OCI-LY1 (cell line): Measurements from ENCODE around the gene MET.

Experiments used
- H2AFZ ChIP-seq: fragments of 200-600 bp; sonication (generic), shearing (Covaris generic); 2 replicates; pipeline ENCODE4 v1.6.0; 2014; ENCODE audit warnings: antibody characterized with exemption, mild to moderate bottlenecking, low read length
- H3F3A ChIP-seq: fragments of 200-600 bp; sonication (generic), shearing (Covaris generic); 2 replicates; pipeline ENCODE4 v1.6.0; 2014; ENCODE audit warnings: mild to moderate bottlenecking, antibody characterized with exemption, low read length, moderate library complexity; ENCODE audit not compliant: insufficient read depth
- H3K27ac ChIP-seq: fragments of 200-600 bp; sonication (generic); 2 replicates; pipeline ENCODE4 v1.5.1; 2014; ENCODE audit warnings: low read length, mixed run types, mild to moderate bottlenecking, low read depth; ENCODE audit not compliant: poor library complexity, severe bottlenecking
- H3K27me3 ChIP-seq: fragments of 200-600 bp; sonication (generic); 2 replicates; pipeline ENCODE4 v1.6.0; 2014; ENCODE audit warnings: antibody characterized with exemption, mild to moderate bottlenecking, low read length, moderate library complexity; ENCODE audit not compliant: insufficient read depth
- H3K36me3 ChIP-seq: fragments of 200-600 bp; sonication (generic); 2 replicates; pipeline ENCODE4 v1.6.1; 2014; ENCODE audit warnings: mild to moderate bottlenecking, antibody characterized with exemption, low read length, moderate library complexity, mixed read lengths; ENCODE audit not compliant: insufficient read depth
- H3K4me1 ChIP-seq: fragments of 200-600 bp; sonication (generic); 2 replicates; pipeline ENCODE4 v1.5.1; 2014; ENCODE audit warnings: mild to moderate bottlenecking, low read length, moderate library complexity; ENCODE audit not compliant: insufficient read depth, severe bottlenecking
- H3K4me2 ChIP-seq: fragments of 200-600 bp; sonication (generic), shearing (Covaris generic); 2 replicates; pipeline ENCODE4 v1.6.1; 2014; ENCODE audit warnings: low read length
- H3K4me3 ChIP-seq: fragments of 200-600 bp; sonication (generic); 2 replicates; pipeline ENCODE4 v1.5.1; 2014; ENCODE audit warnings: low read length, low read depth, mild to moderate bottlenecking, mixed read lengths; ENCODE audit not compliant: poor library complexity, severe bottlenecking
- H3K79me2 ChIP-seq: fragments of 200-600 bp; shearing (Covaris generic); 2 replicates; pipeline ENCODE4 v1.6.1; 2016; ENCODE audit warnings: mixed run types, low read length, mixed read lengths; ENCODE audit not compliant: insufficient read depth
- H3K9ac ChIP-seq: fragments of 200-600 bp; sonication (generic), shearing (Covaris generic); 2 replicates; pipeline ENCODE4 v1.6.1; 2014; ENCODE audit warnings: mild to moderate bottlenecking, low read length, mixed read lengths
- H3K9me2 ChIP-seq: fragments of 200-600 bp; sonication (generic), shearing (Covaris generic); 2 replicates; pipeline ENCODE4 v1.6.1; 2014; ENCODE audit warnings: low read depth, mild to moderate bottlenecking, low read length, mixed read lengths
- H3K9me3 ChIP-seq: fragments of 200-600 bp; shearing (Covaris generic); 2 replicates; pipeline ENCODE4 v1.6.1; 2014; ENCODE audit warnings: low read length, mixed read lengths
- H4K20me1 ChIP-seq: fragments of 200-600 bp; sonication (generic), shearing (Covaris generic); 2 replicates; pipeline ENCODE4 v1.6.0; 2016; ENCODE audit warnings: mild to moderate bottlenecking, low read length; ENCODE audit not compliant: insufficient read depth
- EZH2 ChIP-seq: fragments of 200-600 bp; sonication (generic), shearing (Covaris generic); IDR thresholded peaks from 2 replicates; pipeline ENCODE4 v1.8.0; 2017; ENCODE audit warnings: borderline replicate concordance, mixed run types, mild to moderate bottlenecking, antibody characterized with exemption, low read length, moderate library complexity, mixed read lengths
- TF ChIP-seq, protein P1 (sequence below): fragments of 200-600 bp; sonication (generic), shearing (Covaris generic); IDR thresholded peaks from 2 replicates; pipeline ENCODE4 v1.5.1; 2017; ENCODE audit warnings: mild to moderate bottlenecking, antibody characterized with exemption, low read length, moderate library complexity, mixed read lengths

MET gene

DNA sequence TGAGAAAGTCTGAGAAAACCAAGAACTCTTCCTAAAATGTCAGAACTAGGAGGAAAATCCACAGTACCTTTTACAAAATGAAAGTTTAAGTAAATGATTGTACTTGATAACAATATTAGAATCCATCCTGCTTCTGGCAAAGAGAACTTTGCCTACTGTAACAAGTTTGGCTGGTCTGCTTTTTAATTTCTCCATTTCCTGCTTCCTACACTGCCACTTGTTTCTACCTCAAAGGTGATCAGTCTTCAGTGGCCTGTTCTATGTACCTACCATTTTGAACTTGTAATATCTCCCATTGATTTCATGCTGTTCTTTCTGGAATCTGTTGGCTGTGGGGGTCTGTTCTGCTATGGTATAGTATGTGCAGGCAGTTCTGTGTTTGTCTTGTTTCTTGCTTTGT is 157.5 kb downstream of the MET start:
- Histone ChIP-seq H3K9me3 (no peaks in the 10 kb centered on the region), H3K36me3 (no peaks in the 10 kb centered on the region), H3K27ac (no peak overlapping the region)

DNA sequence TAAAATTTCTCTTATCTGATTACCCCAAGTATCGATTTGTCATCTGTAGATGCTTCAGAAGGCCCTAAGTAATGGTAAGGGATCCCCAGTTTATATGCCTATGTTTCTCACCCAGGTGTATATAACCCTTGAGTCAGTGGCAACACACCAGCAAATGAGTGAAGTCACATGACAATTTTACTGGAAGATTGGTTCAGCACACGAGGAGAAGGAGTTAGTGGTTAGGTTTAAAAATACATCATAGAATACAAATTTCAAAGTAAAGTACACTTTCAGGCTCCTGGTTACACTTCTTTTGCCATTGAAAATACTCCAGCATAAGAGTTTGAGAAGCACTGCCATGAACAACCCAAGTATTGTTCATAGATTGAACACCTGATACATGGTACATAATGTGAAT is 160.7 kb downstream of the MET start:
- Histone ChIP-seq H3K27me3 (no peaks in the 10 kb centered on the region), H3K27ac (no peak overlapping the region)

More for the DNA sequence above, 157.5 kb downstream of the MET start:
- no peak overlapping the region for H3K4me2 ChIP-seq
- H3K27me3 ChIP-seq: no peaks in the 10 kb centered on the region
- H3K9me2 ChIP-seq: no peaks in the 10 kb centered on the region
- H3K4me3 ChIP-seq: no peak overlapping the region
- no peak overlapping the region for H2AFZ ChIP-seq
- no peaks in the 10 kb centered on the region for H3K4me1 ChIP-seq
- TF ChIP-seq, protein P1, sequence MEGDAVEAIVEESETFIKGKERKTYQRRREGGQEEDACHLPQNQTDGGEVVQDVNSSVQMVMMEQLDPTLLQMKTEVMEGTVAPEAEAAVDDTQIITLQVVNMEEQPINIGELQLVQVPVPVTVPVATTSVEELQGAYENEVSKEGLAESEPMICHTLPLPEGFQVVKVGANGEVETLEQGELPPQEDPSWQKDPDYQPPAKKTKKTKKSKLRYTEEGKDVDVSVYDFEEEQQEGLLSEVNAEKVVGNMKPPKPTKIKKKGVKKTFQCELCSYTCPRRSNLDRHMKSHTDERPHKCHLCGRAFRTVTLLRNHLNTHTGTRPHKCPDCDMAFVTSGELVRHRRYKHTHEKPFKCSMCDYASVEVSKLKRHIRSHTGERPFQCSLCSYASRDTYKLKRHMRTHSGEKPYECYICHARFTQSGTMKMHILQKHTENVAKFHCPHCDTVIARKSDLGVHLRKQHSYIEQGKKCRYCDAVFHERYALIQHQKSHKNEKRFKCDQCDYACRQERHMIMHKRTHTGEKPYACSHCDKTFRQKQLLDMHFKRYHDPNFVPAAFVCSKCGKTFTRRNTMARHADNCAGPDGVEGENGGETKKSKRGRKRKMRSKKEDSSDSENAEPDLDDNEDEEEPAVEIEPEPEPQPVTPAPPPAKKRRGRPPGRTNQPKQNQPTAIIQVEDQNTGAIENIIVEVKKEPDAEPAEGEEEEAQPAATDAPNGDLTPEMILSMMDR: no peak
- no peak for TF ChIP-seq EZH2
- no peaks in the 10 kb centered on the region for H3F3A ChIP-seq
- H3K9ac ChIP-seq: no peak overlapping the region
- H3K79me2 ChIP-seq: no peaks in the 10 kb centered on the region
- no peaks in the 10 kb centered on the region for H4K20me1 ChIP-seq

DNA sequence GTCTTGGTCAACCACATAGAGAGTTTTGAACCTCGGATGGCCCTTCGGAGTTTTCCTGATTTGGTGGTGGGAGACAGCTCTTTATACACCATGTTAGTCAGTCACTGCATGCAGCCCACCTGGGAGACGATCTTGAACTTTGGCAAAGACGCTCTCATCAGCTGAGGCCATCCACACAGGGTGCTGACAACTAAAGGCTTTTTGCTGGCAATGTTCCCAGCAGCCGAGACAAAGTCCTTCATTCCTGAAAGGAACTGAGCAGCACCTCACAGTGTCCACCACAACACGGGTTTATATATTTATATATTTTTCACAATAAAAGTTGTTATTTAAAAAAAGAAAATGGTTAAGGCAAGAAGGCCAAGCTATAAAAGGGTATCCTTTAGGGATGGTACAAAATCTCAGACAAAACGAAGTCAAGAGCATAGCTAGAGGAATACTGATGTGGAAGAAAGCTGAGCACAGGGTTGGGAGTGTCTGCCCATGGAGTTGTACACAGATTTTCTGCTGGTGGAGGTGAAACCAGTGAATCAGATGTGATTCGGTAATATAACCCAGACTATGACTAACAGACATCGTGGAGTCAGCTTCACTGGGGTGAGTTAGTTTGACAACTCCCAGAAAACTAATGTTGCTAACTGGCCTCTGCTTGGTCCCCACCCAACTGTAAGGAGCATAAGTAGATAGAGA is 163.0 kb downstream of the MET start:
- Histone ChIP-seq H2AFZ (no peak overlapping the region), H3K9ac (no peak overlapping the region), H3F3A (no peaks in the 10 kb centered on the region), H3K79me2 (no peaks in the 10 kb centered on the region), H3K36me3 (no peaks in the 10 kb centered on the region), H3K4me1 (no peaks in the 10 kb centered on the region), H3K9me2 (no peaks in the 10 kb centered on the region), H3K27ac (no peak overlapping the region), H3K4me3 (no peak overlapping the region), H3K4me2 (no peak overlapping the region), H3K9me3 (no peaks in the 10 kb centered on the region), H4K20me1 (no peaks in the 10 kb centered on the region), H3K27me3 (no peaks in the 10 kb centered on the region)
- TF ChIP-seq, protein P1: no peak
- no peak for TF ChIP-seq EZH2

More for the DNA sequence above, 160.7 kb downstream of the MET start:
- Histone ChIP-seq H2AFZ (no peak overlapping the region), H3K79me2 (no peaks in the 10 kb centered on the region), H3K4me1 (no peaks in the 10 kb centered on the region), H3K9ac (no peak overlapping the region), H3K9me3 (no peaks in the 10 kb centered on the region), H3K4me3 (no peak overlapping the region), H4K20me1 (no peaks in the 10 kb centered on the region), H3F3A (no peaks in the 10 kb centered on the region), H3K9me2 (no peaks in the 10 kb centered on the region), H3K36me3 (no peaks in the 10 kb centered on the region), H3K4me2 (no peak overlapping the region)
- TF ChIP-seq, protein P1: no peak
- TF ChIP-seq EZH2: no peak
